GM21381 (cell line): Measurements from ENCODE around the gene POLR3C.
"Not testable (repeated sequence)": the region's sequence is repeated elsewhere in the genome, so short reads cannot be mapped to it uniquely, and the experiment has no call there.

Experiments used
- ATAC-seq: cut with Tn5 transposase; IDR thresholded peaks from one replicate; pipeline ENCODE4 v1.9.1; 2021; ENCODE audit warnings: mild to moderate bottlenecking, moderate library complexity; ENCODE audit not compliant: unreplicated experiment

The POLR3C gene, protein sequence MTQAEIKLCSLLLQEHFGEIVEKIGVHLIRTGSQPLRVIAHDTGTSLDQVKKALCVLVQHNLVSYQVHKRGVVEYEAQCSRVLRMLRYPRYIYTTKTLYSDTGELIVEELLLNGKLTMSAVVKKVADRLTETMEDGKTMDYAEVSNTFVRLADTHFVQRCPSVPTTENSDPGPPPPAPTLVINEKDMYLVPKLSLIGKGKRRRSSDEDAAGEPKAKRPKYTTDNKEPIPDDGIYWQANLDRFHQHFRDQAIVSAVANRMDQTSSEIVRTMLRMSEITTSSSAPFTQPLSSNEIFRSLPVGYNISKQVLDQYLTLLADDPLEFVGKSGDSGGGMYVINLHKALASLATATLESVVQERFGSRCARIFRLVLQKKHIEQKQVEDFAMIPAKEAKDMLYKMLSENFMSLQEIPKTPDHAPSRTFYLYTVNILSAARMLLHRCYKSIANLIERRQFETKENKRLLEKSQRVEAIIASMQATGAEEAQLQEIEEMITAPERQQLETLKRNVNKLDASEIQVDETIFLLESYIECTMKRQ

DNA sequence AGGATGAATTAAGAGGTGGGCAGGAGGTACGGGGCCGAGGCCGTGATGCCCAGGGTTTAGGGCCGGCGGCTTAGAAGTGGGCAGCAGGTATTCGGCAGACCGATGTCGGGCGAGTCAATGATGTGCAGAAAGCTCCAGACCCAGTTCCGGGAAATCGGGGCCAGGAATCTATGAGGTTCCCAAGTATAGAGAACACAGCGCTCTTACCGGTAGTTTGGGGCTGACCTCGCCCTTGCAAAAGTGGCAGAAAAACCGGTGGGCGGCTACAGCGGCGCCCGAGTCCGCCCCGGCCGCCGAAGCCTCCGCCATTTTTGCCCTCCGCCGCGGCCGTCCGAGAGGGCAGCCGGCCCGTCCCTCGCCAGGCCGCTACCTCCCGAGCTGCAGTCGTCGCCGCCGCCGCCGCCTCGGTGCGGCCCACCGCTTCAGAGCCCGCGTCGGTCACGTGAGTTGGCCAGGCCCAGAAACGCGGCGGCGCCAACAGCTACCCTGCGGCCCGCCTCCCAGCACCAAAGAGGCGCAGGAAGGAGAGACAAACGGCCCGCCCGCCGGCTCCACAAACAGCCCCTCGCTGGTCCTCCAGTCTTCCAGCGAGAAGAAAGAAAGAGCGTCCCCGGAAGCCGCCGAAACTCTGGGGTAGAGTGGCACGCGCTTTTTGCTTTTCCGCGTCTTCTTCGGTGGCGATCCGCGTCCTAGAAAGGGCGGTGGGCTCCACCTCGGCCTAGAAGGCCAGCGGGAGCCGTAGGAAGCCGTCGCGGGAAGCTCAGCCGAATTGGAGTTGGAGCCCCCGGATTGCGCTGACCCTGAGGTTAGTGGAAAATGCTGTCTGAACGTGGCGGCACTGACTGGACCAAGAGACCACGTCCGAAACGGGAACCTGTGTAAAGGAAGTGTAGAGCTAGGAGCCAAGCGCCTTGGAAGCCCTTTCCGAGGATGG is at the start of gene POLR3C, which contains the start of gene RNF115:
TSS of gene POLR3C (plus strand) at position 636 of the 934 bp plus-strand sequence. CDS start 1,577 bp downstream, outside the sequence.
TSS of gene RNF115 (minus strand) at position 531 of the 934 bp plus-strand sequence. CDS start at position 309, 222 bp downstream.
- peak; percentile 88 for ATAC-seq

DNA sequence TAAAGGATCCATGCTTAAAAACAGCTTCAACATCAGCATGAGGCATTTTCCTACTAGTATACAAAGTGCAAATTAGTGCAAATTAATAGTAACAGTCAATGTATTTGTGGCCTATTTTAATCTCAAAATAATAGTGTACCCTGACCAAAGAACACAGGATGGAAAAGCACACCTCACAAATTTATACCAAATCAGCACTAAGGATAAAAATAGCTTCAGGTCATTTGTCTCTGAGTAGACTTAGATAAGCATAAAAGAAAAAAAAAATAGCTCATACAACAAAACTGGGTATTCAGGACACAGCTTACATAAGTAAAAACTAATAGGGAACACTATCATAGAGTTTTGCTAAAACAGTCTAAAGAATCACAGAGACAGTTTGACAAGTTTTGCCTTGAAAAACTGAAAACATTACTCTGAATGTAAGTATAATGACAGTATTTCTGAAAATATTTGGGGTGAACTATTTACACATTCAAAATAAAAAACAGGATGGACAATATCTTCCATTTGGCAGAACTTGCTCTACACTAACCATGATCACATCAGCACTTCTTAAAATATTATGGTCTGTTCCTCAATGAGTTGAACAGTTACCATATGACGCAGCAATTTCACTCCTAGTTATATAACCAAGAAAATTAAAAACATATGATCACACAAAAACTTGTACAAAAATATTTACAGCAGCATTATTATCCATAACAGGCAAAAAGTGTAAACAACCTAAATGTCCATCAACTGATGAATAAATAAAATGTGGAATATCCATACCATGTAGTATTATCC is 46.4 kb upstream of the POLR3C start:
- no peak for ATAC-seq

DNA sequence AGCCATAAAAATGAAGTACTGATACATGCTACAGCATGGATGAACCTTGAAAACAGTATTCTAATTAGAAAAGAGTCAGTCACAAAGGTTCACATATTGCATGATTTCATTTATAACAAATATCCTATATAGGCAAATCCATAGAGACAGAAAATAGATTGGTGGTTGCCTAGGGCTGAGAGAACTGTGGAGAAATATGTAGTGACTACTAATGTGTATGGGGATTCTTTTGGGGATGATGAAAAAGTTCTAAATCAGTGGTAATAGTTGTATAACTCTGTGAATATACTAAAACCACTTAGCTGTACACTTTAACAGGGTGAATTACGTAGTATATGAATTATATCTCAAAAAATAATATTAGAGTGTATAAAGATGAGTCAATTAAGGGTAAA is 45.9 kb upstream of the POLR3C start:
- ATAC-seq, result no peak

DNA sequence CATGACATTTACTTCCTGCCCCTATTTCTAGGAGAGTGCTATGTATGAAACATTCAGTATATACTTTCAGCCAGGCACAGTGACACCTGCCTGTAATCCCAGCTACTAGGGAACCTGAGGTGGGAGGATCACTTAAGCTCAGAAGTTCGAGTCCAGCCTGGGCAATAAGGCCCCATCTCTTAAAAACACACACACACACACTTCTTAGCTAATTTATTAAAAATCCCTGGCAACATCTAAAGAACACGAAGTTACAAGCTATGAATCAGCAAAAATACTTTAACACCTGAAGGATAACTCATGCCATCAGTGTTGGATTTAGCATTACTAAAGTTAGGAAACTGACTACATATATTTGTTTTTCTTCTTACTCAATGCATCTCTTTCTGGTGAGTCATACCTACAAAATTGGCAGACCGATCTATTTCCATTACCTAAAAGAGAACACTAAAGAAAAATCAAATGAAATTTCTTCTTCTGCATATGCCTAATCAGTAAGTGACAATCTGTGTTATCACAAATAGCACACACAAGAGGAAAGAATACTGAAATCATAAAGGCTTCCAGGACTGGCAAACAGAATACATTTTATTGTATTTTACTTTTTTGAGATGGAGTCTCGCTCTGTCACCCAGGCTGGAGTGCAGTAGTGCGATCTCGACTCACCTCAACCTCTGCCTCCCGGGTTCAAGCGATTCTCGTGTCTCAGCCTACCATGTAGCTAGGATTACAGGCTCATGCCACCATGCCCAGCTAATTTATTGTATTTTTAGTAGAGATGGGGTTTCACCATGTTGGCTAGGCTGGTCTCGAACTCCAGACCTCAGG is 41.5 kb upstream of the POLR3C start:
- no peak for ATAC-seq

DNA sequence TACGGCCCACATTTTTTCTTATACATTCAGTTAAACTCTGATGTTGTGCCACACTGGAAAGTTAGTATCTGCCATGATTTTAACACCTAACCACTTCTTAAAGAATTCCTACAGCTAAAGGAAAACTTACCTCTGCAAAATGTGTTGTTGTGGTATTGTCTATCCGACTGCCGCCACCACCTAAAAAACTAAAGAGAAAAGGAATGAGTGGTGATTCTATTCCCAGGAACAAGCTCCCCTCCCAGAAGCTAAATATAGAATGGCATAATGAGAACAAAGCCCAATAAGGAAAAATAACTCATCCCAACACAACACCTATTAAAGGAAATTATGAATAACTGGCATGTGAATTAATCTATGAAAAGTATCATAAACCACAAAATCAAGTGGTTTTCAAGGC is 39.6 kb upstream of the POLR3C start:
- ATAC-seq, result no peak

DNA sequence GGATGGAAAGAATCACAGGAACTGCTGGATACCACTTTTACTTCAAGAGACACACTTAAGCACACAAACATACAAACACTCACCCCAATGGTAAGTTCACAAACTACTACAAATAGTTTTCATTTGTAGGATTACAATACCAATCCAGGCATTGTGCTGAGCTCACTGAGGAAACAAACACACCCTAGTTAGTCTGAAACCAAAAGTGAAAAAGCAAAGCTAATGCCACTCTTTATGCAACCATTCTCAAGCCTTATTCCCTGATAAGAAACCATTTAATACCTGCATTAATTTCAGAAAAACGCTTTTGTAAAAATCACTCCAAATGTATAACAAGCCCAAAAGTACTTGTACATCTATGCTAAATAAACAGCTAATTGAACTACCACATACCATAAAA is 38.5 kb upstream of the POLR3C start:
- ATAC-seq, result no peak

DNA sequence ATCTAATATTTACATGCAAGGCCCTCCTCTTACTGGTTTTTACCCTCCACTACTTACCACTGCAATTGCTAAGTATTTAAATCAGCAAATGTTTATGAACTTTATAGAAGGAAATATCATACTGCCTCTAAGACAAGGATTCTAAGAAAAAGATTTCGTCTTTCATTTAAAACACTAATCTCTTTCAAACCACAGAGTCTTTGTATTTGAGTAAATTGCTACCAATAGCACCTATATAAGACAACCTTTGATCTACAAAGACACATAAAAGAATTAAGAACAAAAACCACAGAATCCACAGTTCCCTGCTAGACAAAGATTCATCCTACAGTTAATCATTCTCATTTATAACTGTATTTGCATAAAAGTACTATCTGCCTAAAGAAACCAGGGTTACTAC is 37.7 kb upstream of the POLR3C start:
- no peak for ATAC-seq

DNA sequence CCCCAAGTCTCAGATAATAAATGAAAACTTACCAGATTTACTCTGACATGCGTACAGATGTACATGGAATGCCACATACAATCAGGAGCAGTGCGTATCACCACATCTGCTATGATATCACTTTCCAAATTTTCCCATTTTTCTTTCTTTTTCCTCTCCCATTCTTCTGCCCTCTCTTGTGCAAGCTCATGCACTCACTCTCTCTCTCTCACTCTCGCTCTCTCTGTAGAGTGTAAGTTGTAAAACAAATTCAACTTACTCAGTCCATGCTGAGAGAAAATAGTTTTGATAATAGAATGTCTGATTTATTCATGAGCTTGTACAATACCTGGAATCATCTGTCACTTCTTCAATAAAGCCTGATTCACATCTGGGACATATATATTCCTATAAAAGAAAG is 35.4 kb upstream of the POLR3C start:
- no peak for ATAC-seq

DNA sequence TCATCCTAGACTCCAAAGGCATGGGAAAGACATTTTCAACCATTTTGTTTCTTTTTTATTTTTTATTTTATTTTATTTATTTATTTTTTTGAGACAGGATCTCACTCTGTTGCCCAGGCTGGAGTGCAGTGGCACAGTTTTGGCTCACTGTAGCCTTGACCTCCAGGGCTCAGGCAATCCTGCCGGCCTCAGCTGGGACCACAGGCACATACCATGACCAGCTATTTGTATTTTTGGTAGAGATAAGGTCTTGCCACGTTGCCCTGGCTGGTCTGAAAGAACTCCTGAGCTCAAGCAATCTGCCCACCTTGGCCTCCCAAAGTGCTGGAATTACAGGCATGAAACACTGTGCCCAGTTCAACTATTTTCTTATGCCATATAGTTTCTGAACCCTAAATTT is 32.1 kb upstream of the POLR3C start:
- not testable (repeated sequence) for ATAC-seq

DNA sequence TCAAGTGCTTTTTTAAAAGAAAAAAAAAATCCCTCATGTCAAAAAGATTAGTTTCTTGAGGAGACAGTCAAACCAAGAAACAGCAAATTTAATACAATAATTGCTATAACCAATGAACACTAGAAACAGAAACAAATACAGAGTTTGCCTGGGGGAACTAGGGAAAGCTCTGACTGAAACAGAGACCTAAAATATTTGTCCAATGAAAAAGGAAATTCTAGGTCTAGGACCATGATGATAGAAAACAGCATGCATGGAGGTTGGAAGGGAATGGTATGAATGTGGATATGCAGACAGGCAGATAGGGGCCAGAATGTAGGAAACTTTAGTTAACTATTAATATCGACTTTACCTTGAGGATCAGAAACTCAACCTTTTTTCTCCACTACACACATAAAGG is 31.5 kb upstream of the POLR3C start:
- ATAC-seq, result no peak

DNA sequence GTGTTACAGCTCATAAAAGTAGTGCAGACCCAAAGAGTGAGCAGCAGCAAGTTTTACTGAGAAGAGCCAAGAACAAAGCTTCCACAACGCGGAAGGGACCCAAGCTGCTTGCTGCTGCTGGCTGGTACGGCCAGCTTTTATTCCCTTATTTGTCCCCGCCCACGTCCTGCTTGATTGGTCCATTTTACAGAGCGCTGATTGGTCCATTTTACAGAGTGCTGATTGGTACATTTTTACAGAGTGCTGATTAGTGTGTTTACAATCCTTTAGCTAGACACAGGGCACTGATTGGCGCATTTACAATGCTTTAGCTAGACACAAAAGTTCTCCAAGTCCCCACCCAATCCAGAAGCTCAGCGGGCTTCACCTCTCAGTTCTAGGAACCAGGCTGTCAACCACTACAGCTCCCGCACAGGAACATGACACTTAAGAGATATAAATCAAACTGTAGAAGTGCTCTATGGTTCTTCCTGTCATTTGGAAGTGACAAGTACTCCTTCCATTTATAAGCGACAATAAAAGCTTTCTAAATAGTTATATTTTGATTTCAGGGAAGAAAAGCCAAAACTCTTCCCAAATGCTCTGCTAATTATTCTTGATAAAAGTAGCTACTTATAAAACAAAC is 28.6 kb upstream of the POLR3C start:
- ATAC-seq, result no peak

DNA sequence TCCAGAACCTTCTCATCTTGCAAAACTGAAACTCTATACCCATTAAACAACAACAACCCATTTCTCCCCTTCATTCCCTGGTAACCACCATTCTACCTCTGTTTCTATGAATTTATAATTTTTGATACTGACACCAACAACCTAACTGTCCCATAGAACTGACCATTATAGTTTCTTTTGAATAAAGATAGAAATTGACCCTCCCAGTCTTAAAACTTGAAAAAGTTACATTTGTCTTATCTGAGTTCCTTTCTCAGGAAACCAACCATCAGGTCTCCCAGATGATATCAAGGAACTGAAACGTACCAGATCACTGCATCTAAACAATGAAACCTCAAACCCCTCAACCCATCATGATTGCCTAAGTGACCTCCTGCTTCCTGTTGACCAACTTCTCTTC is 27.2 kb upstream of the POLR3C start:
- no peak for ATAC-seq

DNA sequence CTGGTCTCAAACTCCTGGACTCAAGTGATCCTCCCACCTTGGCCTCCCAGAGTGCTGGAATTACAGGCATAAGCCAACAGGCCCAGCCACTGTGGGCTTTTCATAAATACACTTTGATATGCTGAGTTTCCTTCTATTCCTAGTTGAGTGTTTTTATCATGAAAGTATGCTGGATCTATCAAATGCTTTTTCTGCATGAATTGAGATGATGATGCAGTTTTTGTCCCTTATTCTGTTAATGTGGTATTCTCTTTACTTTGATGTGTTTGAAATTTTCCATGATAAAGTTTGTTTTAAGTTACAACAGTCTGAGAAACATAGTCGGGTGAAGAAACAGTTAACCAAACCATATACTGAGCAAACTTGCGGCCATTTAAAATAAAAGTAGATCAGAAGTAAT is 24.2 kb upstream of the POLR3C start:
- no peak for ATAC-seq

DNA sequence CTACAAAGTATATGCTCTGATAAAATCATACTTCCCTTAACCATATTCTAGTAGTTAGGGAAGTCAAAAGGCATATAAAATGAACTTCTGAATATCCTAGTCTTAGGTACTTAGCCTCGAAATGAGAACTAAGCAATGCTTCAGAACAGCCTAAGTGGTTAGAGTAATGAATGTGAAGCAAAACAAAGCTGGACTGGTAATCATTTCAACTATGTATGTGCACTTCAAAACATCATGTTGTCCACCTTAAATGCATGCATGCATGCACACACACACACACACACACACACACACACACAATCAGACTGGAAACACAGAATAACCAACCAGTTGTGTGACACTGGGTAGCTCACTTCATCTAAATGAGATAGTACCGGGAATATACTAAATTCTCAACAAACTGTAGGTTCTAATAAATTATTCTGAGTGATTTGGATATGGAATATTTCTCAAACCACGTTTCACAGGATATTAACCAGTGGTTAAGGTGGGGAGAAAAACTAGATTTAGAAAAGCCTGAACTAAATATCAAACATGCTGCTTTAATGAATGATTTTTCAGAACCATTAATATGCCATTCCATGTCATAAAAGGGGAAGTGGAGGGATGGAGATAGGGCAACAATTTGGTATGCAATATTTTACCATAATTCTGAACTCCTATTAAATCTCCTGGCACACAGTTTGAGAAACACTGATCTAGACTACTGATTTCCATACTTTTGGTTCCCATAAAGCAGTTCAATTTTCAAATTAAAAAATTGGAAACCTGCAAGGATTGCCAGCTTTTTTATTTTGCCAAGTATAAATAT is 19.6 kb upstream of the POLR3C start:
- ATAC-seq, result no peak

DNA sequence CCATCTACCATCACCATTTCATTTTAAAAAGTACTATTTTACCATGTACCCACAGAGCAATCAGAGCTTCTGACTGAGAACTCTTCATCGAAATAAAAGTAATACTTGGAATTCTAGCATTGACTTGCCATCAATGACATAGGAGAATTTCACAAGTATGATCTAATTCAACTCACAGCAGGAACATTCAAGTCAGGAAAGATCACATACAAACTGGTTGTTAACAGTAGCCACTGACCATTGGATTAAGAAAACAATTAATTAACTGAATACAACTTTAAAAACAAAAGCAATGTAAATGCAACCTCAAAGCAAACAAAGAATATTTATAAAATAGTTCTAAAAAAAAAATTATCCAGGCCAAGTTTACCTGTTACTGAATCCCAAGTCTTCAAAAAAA is 18.9 kb upstream of the POLR3C start:
- ATAC-seq, result no peak

DNA sequence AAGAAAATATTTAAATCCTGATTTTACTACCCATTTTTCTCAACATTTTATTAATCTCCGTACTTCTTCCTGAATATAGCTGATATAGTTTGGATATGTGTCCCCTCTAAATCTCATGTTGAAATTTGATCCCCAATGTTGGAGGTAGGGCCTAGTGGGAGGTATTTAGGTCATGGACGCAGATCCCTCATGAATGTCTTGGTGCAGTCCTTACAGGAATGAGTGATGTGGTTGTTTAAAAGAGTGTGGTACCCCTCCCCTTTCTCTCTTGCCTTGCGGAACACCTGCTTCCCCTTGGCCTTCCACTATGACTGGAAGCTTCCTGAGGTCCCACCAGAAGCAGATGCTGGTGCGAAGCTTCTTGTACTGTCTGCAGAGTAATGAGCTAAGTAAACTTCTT is 17.6 kb upstream of the POLR3C start:
- no peak for ATAC-seq

DNA sequence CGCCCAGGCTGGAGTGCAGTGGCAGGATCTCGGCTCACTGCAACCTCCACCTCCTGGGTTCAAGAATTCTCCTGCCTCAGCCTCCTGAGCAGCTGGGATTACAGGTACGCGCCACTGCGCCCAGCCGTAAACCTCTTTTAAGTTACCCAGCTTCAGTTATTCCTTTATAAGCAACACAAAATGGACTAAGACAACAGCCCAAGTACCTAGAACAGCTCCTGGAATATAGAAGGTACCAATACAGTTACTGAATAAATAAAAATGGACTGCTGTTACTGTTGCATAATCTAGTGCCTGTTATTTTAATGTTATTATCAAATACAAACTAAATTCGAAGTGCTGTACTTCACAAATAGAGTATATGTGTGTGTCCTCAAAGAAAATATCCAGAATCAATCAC is 17.2 kb upstream of the POLR3C start:
- no peak for ATAC-seq

DNA sequence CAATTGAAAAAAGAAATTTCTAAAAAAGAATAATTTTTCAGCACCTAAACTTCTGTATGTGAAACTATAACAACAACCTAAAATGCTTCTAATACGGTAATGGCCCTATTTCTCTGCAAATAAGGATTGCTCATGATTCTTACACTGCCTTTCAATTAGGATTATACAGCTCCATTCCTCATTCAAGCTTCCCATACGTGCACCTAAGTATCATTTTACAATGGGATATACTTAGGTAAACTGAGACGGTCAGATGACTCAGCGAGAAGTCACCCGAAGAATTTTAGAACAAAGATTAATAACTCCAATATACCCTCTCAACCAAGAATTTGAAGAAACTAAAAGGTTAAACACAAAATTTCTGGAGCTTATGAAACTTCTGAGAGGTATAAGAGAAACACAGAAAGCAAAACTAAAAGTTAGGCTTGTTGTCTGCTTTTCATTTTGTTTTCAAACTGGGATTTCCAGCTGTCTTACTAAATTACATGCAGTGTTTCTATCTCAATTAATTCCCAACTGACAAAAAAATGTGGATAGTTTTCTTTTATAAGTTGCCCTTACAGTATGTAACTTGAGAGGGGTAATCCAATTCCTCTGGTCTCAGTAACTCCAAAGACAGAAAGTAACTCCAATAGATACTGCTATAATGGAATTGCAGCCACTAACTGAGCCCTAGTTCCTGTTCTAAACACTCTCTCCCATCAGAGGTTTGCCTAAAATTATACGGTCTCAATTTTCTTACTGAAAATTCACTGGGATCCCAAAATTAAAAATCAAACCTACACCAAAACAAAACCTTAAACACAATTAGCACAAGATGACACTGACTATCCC is 10.8 kb upstream of the POLR3C start:
- ATAC-seq, result not testable (repeated sequence)
